ENCODE measurements around the gene CAPN2.

The CAPN2 gene

DNA sequence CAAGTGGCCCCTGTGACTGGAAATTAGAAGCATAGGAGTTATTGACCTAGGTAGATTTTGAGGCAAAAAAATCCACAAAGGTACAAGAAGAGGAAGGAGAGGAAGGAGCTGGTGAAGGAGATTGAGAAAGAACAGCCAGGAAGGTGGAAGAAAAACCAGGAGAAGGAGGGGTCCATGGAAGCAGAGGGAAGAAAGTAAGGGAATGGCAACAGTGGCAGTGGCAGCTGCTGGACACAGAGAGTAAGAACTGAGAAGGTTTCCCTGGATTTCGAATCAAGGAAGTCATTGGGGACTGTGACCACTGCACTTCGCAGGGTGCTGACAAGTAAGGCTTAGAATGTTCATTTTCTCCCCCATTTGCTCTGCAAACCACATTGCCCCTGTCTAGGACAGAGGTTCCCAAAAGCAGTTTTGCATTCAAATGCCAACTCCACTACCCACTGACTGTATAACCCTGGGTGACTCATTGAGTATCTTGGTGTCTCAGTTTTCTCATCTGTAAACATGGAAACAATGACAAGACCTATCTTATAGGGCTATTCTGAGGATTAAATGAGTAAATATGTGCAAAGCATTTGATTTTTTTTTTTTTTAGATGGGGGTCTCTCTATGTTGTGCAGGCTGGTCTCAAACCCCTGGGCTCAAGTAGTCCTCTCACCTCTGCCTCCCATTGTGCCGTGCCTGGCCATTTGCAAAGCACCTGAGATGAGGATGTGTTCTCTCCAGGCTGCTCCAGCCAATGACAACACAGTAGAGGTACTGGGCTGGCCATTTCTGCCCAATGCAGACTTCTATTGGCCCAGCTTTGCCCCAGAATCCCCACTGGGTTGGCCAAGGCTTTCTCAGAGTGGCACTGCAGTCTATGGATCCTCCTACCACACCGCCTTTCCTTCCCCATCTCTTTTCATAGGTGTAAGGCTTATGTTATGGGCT lies 9.3 kb upstream of the CAPN2 start:
- no peak for DNase-seq (ENCODE audit: low read depth)

DNA sequence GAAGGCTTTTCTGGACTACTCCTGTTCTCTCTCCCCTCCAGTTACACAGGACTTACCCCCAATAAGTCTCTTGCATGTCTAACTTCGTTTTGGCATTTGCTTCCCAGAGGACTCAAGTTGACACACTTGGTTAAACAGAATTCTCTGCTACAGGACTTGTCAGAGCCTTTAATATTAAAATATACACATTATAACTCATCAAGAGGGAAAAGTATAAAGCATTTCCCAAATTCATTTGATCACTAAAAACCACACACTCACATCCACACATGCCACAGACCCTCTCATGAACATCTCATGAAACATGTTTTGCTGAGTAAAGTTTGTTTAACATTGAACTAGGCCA lies 8.7 kb upstream of the CAPN2 start:
- DNase-seq (ENCODE audit: low read depth), result no peak

DNA sequence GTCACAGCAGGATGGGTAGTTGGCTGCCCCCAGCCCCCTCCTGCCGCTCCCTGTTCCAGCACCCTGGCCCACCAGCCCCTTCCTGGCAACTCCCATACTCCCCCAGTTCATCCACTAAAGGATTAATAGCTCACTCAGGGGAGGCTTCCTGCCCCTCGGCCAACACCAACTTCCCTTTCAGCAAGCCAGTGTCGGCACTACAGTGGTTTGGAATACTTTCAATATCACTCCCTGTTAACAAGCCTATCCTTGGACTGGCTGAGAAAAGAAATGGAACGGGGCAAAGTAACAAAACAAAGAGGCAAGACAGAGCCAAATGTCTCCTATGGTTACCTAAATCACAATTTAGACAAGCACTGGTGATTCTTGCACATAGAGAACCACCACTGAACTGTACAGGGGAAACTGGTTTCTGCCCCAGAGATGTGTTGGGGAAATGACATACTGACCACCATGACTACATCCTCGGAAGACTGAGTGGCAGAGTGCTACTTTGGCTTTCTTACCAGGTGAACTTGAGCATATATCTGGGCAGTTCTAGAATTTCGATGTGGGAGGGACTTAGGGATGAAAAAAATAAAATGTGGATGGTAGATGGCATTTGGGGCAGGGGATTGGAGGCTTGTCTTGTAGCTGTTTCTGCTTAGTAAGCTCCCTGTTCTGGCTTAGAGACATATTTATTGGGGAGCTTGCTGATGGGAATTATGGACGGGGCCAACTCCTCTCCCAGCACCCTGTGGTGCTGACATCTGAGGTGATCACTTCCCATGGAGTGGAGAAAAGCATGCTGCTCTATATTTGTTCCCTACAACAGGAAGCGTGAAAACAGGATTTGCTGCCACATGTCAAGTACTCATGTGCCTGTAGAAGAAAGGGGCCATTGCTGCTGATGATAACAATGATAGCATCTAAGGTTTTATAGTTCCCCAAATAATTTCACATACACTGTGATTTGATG lies 7.1 kb upstream of the CAPN2 start:
- no peak for DNase-seq (ENCODE audit: low read depth)

DNA sequence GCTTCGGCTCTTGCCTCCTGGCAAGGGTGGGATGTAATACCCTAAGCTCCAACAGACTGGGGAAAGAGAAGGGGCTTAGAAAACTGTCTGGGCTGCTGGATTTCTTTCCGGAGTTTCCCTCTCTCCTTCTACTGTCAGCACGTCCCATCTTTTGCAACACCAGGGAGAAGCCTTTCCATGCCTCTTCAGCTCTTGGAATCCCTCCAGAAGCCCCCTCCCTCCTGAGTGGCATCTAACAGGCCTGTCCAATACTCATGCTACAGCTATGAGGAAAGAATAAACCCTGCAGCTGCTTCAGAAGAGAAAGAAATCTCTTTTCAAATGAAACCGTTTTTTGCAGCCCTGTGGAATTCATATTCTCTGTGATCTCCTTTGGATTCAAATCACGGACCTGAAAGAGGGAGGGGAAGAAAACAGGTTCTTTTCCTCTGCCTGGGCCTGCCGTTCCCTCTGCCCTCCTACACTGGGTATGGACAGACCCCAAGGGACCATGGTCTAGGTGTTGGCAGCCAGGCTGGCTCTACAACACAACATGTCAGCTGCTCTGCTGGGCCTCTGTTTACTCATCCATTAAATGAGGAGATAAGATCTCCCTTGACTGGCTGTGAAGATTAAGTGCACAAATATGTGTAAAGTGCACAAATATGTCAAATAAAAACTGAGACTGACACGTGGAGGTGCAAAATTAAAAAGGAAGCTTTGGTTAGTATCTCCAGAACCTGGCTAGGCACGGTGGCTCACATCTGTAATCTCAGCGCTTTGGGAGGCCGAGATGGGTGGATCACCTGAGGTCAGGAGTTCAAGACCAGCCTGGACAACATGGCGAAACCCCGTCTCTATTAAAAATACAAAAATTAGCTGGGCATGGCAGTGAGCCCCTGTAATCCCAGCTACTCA lies 6.0 kb upstream of the CAPN2 start:
- DNase-seq (ENCODE audit: low read depth), result no peak

DNA sequence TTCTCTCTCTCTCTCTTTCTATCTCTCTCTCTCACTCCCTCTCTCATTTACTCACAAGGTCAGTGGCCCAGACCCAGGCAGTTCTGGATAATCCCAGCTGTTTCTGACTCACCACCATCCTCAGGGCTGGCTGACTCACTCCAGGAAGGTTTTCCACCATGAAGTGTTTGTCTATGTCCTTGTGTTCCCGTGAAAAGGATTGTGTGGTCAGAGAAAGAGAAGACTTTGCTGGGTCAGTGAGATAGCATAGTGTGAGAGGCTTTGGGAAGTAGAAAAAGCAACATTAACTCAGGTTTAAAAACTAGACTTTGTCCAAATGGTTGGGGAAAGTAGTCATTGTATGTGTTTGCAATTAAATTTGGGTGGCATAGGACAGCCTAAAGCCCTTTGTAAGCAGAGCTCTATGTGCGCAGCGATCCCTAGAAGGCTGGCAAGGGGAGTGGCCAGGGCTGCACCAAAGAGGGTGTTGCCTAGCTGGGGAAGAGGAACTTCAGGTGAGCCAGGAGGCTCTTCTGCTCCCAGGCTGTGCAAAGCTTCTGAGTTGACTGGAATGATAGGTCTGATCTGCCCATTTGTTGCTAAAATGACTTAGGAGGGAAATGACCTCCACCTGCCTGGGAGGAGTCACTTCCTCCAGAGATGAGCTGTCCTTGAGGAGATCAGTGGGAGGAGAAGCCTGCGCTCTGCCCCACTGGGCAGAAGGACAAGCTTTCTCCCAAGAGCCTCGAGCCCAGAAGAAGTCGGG lies 4.9 kb upstream of the CAPN2 start:
- no peak for DNase-seq (ENCODE audit: low read depth)

DNA sequence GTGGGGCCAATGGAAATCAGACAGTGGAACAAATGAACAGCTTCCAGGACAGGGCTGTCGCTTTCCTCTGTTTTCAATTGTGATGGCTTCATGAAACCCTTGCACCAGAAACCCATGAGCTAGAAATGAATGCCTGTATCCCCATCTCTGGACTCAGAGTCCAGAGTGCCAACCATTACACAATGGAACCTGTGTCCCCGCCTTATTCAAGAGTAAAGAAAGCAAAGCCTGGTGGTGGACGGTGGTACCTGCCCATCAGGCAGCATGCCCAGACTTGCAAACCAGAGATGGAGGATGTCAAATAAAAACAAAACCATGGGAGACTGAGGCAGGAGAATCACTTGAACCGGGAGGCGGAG lies 4.4 kb upstream of the CAPN2 start:
- no peak for DNase-seq (ENCODE audit: low read depth)

DNA sequence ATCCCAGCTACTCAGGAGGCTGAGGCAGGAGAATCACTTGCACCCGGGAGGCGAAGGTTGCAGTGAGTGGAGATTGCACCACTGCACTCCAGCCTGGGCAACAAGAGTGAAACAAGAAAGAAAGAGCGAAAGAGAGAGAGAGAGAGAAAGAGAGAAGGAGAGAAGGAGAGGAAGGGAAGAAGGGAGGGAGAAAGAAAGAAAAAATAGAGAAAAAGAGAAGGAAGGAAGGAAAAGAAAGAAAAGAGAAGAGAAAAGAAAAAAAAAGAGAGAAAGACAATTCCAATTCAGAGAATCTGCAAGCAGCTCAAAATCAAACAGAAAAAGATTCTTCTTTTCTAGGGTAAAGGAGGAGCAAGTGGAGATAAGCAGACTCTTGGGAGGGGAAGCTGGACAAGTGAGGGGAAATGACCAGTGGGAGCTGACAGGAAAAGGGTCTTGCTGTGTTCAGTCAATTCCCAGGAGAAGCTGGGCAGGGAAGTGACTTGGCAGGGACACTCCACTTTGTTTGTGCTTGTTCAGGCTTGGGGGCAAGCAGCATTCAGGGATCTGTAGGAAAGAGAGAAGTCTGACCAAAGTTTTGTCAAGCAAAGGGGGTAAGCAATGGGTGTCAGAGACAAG lies 3.6 kb upstream of the CAPN2 start:
- DNase-seq (ENCODE audit: low read depth), result no peak

DNA sequence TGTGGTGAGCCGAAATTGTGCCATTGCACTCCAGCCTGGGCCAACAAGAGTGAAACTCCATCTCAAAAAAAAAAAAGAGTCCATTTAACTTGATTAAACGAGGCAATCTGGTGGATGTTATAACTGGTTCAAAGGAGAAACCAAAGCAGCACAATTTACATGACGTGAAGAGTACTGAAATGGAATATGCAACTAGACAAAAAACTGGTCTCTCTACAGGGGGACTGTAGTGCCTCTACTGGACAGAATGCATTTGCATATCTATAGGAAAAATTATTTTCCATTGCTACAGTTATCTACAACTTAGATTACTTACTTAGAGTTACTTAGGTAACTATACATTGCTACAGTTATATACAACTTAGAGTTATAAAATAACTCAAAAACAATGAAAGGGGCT lies 2.7 kb upstream of the CAPN2 start:
- DNase-seq (ENCODE audit: low read depth), result no peak

DNA sequence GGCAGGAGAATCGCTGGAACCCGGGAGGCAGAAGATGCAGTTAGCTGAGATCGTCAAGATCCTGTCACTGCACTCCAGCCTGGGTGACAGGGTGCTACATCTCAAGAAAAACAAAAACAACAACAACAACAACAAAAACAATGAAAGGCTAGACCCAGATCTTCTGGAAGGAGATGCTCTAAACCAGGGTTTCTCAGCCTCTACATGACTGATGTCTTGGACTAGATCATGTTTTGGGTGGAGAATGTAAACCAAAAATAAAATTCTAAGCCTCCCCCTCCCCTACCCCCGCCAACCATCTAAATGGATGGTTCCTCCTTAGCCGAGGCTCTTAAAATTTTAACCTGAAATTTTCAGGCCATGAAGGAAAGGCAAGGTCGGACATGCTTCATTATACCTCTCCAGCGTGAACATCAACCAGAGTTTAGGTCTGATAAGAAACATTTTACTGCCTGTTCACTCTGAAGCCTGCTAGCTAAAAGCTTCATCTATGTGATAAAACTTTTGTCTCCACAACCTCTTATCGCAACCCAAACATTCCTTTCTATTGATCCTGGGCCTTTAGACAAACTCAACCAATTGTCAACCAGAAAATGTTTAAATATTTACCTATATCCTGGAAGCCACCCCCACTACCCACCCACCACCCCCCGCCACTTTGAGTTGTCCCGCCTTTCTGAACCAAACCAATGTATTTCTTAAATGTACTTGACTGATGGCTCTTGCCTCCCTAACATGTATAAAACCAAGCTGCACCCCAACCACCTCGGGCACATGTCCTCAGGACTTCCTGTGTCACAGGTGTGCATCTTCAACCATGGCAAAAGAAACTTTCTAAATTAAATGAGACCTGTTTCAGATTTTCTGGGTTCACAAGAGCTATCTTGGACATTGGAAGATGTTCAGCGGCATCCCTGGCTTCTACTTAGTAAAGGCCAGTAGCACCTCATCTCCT lies 1.9 kb upstream of the CAPN2 start:
- no peak for DNase-seq (ENCODE audit: low read depth)

DNA sequence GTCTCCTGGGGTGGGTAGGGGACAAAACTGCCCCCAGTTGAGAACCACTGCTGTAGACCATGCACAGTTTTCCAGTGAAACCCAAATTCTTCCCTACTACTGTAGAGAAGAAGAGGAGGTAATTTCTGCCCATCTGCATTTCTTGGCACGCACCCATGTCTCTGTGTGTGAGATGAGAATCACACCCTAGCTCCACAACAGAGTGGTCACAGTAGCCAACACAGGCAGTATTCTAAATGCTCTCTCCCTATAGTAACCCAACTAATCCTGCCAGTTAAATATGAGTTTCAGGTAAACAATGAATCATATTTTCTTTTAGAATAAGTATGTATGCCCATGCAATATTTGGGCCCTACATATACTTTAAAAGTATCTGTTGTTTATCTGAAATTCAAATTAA lies 1.2 kb upstream of the CAPN2 start:
- no peak for DNase-seq (ENCODE audit: low read depth)

DNA sequence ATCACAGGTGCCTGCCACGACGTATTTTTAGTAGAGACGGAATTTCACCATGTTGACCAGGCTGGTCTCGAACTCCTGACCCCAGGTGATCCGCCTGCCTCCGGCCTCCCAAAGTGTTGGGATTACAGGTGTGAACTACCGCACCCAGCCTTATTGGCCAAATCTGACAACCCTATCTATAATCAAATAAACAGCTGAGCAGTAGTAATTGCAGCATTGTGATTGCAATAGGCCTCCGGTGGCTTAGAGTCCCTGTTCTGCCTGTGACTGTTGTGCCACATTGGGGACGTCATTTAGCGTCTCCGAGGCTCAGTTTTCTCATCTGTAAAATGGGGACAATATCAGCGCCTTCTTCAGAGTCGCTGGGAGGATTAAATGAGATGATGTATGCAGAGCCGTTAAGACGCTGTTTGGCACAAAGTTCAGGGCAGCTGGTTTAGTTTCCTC lies 569 bp upstream of the CAPN2 start:
- no peak for DNase-seq (ENCODE audit: low read depth)

DNA sequence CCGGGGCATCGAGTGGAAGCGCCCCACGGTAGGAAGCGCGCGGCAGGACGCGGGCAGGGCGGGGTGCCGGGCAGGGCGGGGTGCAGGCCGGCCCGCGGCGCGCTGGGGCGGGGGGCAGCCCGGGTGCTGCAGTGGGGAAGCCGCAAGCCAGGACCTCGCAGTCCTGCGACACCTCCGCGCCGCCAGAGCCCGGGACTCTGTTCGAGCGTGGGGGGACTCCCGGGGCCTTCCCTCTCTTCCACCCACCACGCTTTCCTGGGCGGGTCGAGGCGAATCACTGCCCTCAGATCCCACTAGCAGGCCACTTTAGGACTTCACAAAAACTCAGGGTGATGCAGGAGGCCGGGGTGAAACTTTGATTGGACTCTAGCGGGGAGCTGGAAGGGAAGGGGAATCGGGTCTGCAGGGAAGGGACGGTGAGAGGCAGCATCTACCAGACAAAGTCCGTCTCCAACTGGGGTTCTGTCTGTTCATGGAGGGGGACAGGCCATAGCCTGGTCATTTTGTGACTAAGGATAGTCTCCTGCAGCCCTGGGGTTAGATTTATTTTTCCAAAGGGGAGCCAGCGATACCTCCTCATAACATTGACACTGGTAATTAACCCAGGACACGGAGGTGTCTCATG lies 623 bp downstream of the CAPN2 start:
- peak; percentile 22 for DNase-seq (ENCODE audit: low read depth)

DNA sequence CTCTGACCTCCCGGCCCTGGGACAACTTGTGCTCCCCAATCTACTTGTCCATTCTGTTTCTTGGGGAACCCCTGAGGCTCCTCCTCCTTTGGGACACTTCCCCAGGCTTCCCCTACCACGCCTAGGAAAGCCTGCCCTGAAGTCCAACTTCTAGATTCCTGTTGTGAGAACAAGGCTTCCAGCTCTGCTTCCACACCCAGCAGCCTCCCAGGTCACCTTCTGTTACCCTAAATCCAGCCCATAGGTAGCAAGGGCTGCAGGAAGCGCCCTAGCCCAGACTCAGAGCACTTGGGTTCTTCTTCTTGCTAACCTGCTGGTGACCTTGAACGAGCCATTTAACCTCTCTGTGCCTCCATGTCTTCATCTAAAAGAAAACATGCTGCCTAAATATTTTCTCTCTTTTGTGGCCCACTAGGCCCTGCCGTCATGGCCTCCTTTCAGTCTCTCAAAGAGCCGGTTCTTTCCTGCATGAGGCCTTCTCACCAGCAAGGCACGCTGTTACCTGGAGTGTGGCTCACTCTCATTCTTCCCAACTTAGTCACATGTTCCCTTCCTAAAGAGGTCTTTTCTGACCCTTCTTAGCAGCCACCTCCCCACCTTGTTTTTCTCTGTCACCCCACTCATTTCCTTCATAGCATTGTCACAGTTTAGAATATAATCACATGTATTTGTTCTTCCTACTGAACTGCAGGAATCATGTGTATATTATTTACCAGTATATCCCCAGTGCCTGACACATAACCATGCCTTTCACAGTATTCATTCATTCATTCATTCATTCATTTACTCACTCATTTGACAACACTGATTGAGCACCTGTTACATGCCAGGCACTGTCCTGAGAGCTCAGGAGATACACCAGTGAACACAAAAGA lies 1.4 kb downstream of the CAPN2 start:
- no peak for DNase-seq (ENCODE audit: low read depth)

DNA sequence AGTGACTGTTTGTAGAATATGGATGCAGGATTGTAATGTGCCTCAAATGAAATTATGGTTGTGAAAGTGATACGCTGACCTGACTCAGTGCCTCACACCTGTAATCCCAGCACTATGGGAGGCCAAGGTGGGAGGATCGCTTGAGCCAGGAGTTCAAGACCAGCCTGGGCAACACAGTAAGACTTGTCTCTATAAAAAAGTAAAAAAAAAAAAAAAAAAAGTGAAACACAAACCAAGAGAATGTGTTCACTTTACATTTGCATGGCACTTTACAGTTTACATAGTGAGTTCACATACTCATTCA lies 2.0 kb downstream of the CAPN2 start:
- no peak for DNase-seq (ENCODE audit: low read depth)

DNA sequence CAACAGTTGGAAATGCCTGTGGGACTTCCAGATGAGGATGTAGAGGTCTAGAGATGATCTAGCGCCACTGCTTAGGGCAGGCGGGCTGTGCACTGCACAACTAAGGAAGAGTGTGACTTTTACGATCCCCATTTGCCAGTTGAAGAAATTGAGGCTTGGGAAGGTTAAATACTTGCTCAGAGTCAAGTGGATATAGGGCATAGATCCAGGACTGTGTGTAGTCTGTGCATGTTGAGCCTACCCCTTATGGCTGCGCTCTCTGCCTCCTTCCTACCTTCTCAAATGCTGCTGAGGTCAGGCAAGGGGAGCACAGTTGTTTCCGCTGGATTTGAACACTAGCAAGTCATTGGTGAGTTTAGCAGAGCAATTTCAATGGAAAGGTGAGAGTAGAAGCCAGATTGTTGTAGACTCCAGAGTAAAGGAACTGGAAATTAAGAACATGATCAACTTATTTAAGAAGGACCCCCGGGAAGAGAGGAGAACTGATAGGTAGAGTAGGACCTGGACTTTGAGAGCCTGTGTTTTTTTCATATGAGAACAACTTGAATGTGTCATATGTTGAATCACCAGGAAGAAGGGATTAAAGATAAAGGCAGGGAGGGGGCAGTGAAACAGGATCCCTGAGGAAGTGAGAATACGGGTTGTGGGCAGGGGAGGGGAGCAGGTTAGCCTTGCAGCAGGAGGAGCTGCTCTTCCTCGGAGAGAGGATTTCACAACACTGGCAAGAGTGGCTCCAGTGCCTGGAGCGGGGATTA lies 2.7 kb downstream of the CAPN2 start:
- no peak for DNase-seq (ENCODE audit: low read depth)

DNA sequence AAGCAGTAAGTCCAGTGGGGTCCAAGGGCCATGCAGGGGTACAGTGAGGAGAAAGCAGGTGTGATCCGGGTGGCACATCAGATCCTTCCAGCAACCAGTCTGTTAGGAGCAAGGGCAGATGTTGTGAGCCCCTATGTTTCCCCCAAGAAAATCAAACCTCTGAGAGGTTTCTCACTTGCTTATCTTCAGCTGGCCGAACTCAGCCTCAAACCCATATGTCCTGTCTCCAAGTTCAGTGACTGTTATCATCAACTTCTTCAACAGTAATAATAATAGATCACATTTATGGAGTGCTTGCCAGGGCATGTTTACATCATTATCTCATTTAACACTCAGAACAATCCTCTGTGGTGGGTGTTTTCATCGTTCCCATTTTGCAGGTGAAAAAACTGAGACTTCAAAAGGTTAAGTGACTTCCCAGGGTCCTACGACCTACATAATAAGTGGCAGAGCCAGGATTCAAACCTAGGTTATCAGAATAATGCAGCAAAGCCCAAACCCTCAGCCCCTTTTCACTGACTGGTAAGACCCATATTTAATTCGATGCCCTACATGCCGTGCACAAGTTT lies 3.3 kb downstream of the CAPN2 start:
- DNase-seq (ENCODE audit: low read depth), result no peak

DNA sequence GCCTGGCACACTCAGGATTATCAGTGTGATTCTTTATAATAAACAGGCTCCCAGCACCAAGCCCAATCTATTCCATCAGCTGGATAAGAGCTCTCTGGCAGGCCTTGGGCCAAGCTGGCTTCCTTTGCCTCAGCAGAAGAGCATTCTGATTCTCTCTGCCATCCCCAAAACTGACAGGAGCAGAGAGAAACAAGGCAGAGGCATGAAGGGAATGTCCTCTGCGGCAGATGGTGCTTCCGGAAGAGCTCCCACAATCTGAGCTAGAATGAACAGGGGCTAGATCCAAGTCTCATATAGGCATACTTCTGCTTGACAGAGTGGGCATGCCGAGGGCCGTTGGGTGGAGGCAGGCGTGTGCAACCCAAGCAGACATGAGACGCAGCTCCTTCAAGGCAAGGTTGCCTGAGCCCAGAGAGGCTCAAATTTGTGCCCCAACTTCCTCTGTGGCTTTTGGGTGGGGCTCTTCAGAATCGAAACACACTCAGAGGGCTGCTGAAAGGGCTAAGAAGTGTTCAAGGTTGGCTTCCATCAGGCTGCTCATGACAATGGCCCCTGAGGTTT lies 4.0 kb downstream of the CAPN2 start:
- peak; percentile 37 for DNase-seq (ENCODE audit: low read depth)
